ENCODE measurements around the gene SUMO3.

The SUMO3 gene

GRCh38 chr21:44840771-44841170 is 22.9 kb upstream of the SUMO3 start:
- no peak overlapping the region for H3K9ac ChIP-seq (ENCODE audit: low read depth, low read length, poor library complexity, severe bottlenecking)
- no peaks in the 10 kb centered on the region for H3K9me3 ChIP-seq (ENCODE audit: insufficient read depth, low read depth, low read length)
- no peaks in the 10 kb centered on the region for H3K27me3 ChIP-seq (ENCODE audit: insufficient read depth, low read length, poor library complexity, severe bottlenecking)
- no peak overlapping the region for H2AFZ ChIP-seq (ENCODE audit: low read length)
- no peak overlapping the region for H3K4me3 ChIP-seq (ENCODE audit: low read length, poor library complexity, severe bottlenecking)
- no peaks in the 10 kb centered on the region for H4K20me1 ChIP-seq (ENCODE audit: insufficient read depth, low read length, poor library complexity, severe bottlenecking)
- no peak for TF ChIP-seq EZH2phosphoT487 (IDR thresholded peaks at IDR 0.05; ENCODE audit: borderline replicate concordance)
- TF ChIP-seq CTCF (conservative IDR thresholded peaks at IDR 0.05; ENCODE audit: low read length), result no peak
- H3K9me2 ChIP-seq (replicated peaks; ENCODE audit: low read depth, low read length), result no peaks in the 10 kb centered on the region
- H3K79me2 ChIP-seq (ENCODE audit: insufficient read depth, low read length), result no peaks in the 10 kb centered on the region
- H3K4me2 ChIP-seq (ENCODE audit: low read depth, low read length, poor library complexity, severe bottlenecking), result no peak overlapping the region
- H3K4me1 ChIP-seq (ENCODE audit: insufficient read depth, low read length, poor library complexity, severe bottlenecking), result no peaks in the 10 kb centered on the region
- H3K36me3 ChIP-seq (ENCODE audit: insufficient read depth, low read length), result no peaks in the 10 kb centered on the region
- no peaks in the 10 kb centered on the region for H3F3A ChIP-seq (ENCODE audit: low read depth)

GRCh38 chr21:44838951-44839350 is 21.1 kb upstream of the SUMO3 start:
- Histone ChIP-seq H3F3A (ENCODE audit: low read depth) (no peaks in the 10 kb centered on the region), H3K27me3 (ENCODE audit: insufficient read depth, low read length, poor library complexity, severe bottlenecking) (no peaks in the 10 kb centered on the region)

GRCh38 chr21:44838039-44838895 is 20.4 kb upstream of the SUMO3 start:
- no peak overlapping the region for H3K4me3 ChIP-seq (ENCODE audit: low read length, poor library complexity, severe bottlenecking)
- H3K36me3 ChIP-seq (ENCODE audit: insufficient read depth, low read length), result no peaks in the 10 kb centered on the region

More at GRCh38 chr21:44838951-44839350, 21.1 kb upstream of the SUMO3 start:
- Histone ChIP-seq H3K4me3 (ENCODE audit: low read length, poor library complexity, severe bottlenecking) (no peak overlapping the region), H3K9me2 (replicated peaks; ENCODE audit: low read depth, low read length) (no peaks in the 10 kb centered on the region), H3K9me3 (ENCODE audit: insufficient read depth, low read depth, low read length) (no peaks in the 10 kb centered on the region), H3K79me2 (ENCODE audit: insufficient read depth, low read length) (no peaks in the 10 kb centered on the region), H3K36me3 (ENCODE audit: insufficient read depth, low read length) (no peaks in the 10 kb centered on the region), H3K9ac (ENCODE audit: low read depth, low read length, poor library complexity, severe bottlenecking) (no peak overlapping the region), H3K4me2 (ENCODE audit: low read depth, low read length, poor library complexity, severe bottlenecking) (no peak overlapping the region), H2AFZ (ENCODE audit: low read length) (no peak overlapping the region), H4K20me1 (ENCODE audit: insufficient read depth, low read length, poor library complexity, severe bottlenecking) (no peaks in the 10 kb centered on the region), H3K4me1 (ENCODE audit: insufficient read depth, low read length, poor library complexity, severe bottlenecking) (no peaks in the 10 kb centered on the region)
- no peak for TF ChIP-seq EZH2phosphoT487 (IDR thresholded peaks at IDR 0.05; ENCODE audit: borderline replicate concordance)

More at GRCh38 chr21:44838039-44838895, 20.4 kb upstream of the SUMO3 start:
- Histone ChIP-seq H3K79me2 (ENCODE audit: insufficient read depth, low read length) (no peaks in the 10 kb centered on the region), H3K9me2 (replicated peaks; ENCODE audit: low read depth, low read length) (no peaks in the 10 kb centered on the region), H2AFZ (ENCODE audit: low read length) (no peak overlapping the region), H3K4me1 (ENCODE audit: insufficient read depth, low read length, poor library complexity, severe bottlenecking) (no peaks in the 10 kb centered on the region), H3K9me3 (ENCODE audit: insufficient read depth, low read depth, low read length) (no peaks in the 10 kb centered on the region), H3F3A (ENCODE audit: low read depth) (no peaks in the 10 kb centered on the region), H3K4me2 (ENCODE audit: low read depth, low read length, poor library complexity, severe bottlenecking) (no peak overlapping the region), H3K9ac (ENCODE audit: low read depth, low read length, poor library complexity, severe bottlenecking) (no peak overlapping the region), H4K20me1 (ENCODE audit: insufficient read depth, low read length, poor library complexity, severe bottlenecking) (no peaks in the 10 kb centered on the region), H3K27me3 (ENCODE audit: insufficient read depth, low read length, poor library complexity, severe bottlenecking) (no peaks in the 10 kb centered on the region)
- TF ChIP-seq EZH2phosphoT487 (IDR thresholded peaks at IDR 0.05; ENCODE audit: borderline replicate concordance) (no peak), CTCF (conservative IDR thresholded peaks at IDR 0.05; ENCODE audit: low read length) (no peak)

Measured in Loucy (cell line).